Neutrophil (primary cell): ENCODE data around the gene FKBP15.
"Not testable (repeated sequence)": the region's sequence is repeated elsewhere in the genome, so short reads cannot be mapped to it uniquely, and the experiment has no call there.

Experiments used
- H3K27ac ChIP-seq: fragments of 200-600 bp; sonication (generic); 2 replicates; pipeline ENCODE4 v1.5.1; 2016; ENCODE audit warnings: mild to moderate bottlenecking, moderate library complexity
- H3K27me3 ChIP-seq: fragments of 200-600 bp; sonication (generic); 2 replicates; pipeline ENCODE4 v1.6.0; 2016; ENCODE audit warnings: mild to moderate bottlenecking
- H3K36me3 ChIP-seq: fragments of 200-600 bp; sonication (generic); 2 replicates; pipeline ENCODE4 v1.5.1; 2017
- H3K4me1 ChIP-seq, 2 experiments: fragments of 200-600 bp in 1 of 2; sonication (generic) in 1 of 2; 1 replicate in 1 of 2; 2 replicates in 1 of 2; pipeline versions ENCODE4 v1.5.1 to v1.6.1; 2013 to 2016; ENCODE audit warnings: low read depth in 1 of 2, low read length in 1 of 2, mild to moderate bottlenecking in 1 of 2, moderate library complexity in 1 of 2; ENCODE audit not compliant: control insufficient read depth in 1 of 2, insufficient read depth in 1 of 2
- H3K4me3 ChIP-seq, 2 experiments: fragments of 200-600 bp in 1 of 2; sonication (generic) in 1 of 2; 1 replicate in 1 of 2; 2 replicates in 1 of 2; pipeline ENCODE4 v1.5.1; 2013 to 2016; ENCODE audit warnings: low read depth in 1 of 2, low read length in 1 of 2, mild to moderate bottlenecking in 1 of 2, moderate library complexity in 1 of 2
- H3K9me3 ChIP-seq: fragments of 200-600 bp; sonication (generic); 2 replicates; pipeline ENCODE4 v1.5.1; 2016
- CTCF ChIP-seq: fragments of 200-600 bp; sonication (generic); IDR thresholded peaks from 2 replicates; pipeline ENCODE4 v1.5.1; 2016; ENCODE audit warnings: antibody characterized with exemption

FKBP15 gene

GRCh38 chr9:113254991-113255390 lies 33.9 kb upstream of the FKBP15 start:
- Histone ChIP-seq H3K9me3 (no peaks in the 10 kb centered on the region), H3K27ac (peak overlapping the region; percentile 83), H3K4me1 (peaks cover 17 to 25% of the 10 kb centered on the region in 2 experiments), H3K36me3 (peaks cover 19% of the 10 kb centered on the region), H3K4me3 (no peak overlapping the region), H3K27me3 (no peaks in the 10 kb centered on the region)
- TF ChIP-seq CTCF: no peak

- Histone ChIP-seq H3K27ac (no peak overlapping the region), H3K9me3 (no peaks in the 10 kb centered on the region), H3K4me3 (no peak overlapping the region), H3K4me1 (peaks cover 12 to 18% of the 10 kb centered on the region in 2 experiments), H3K36me3 (no peaks in the 10 kb centered on the region), H3K27me3 (no peaks in the 10 kb centered on the region)
- no peak for TF ChIP-seq CTCF
These were observed 29.7 kb upstream of the FKBP15 start for GRCh38 chr9:113250807-113251206.

- H3K27ac ChIP-seq, H3K36me3 ChIP-seq, H3K4me1 ChIP-seq, H3K27me3 ChIP-seq, H3K9me3 ChIP-seq, H3K4me3 ChIP-seq: not testable (repeated sequence)
These were observed 28.6 kb upstream of the FKBP15 start for GRCh38 chr9:113249661-113250060.

GRCh38 chr9:113247640-113248039 lies 26.6 kb upstream of the FKBP15 start:
- Histone ChIP-seq H3K27me3 (no peaks in the 10 kb centered on the region), H3K4me1 (no peaks in the 10 kb centered on the region), H3K27ac (no peak overlapping the region), H3K4me3 (no peak overlapping the region), H3K9me3 (no peaks in the 10 kb centered on the region), H3K36me3 (no peaks in the 10 kb centered on the region)
- TF ChIP-seq CTCF: no peak

DNA sequence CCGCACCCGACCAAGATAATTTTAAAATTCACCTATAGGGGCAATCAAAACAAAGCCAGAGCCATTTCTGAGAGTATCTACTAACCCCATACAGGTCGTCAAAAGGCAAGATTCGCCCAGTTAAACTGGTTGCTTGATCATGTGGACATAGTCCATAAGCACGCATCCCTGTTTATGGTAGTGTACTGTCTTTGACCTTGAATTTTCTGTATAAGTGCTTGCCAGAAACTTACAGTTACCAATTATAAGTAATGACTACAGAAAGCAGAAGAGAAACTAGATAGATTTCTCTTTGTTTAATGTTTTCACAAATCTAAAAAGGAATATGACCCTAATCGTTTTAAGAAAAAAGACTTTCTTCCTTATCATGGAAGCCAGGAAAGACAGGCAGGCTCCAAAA lies 25.9 kb upstream of the FKBP15 start:
- Histone ChIP-seq H3K4me3 (no peak overlapping the region), H3K9me3 (no peaks in the 10 kb centered on the region), H3K4me1 (no peaks in the 10 kb centered on the region), H3K27ac (no peak overlapping the region), H3K27me3 (no peaks in the 10 kb centered on the region), H3K36me3 (no peaks in the 10 kb centered on the region)
- no peak for TF ChIP-seq CTCF

DNA sequence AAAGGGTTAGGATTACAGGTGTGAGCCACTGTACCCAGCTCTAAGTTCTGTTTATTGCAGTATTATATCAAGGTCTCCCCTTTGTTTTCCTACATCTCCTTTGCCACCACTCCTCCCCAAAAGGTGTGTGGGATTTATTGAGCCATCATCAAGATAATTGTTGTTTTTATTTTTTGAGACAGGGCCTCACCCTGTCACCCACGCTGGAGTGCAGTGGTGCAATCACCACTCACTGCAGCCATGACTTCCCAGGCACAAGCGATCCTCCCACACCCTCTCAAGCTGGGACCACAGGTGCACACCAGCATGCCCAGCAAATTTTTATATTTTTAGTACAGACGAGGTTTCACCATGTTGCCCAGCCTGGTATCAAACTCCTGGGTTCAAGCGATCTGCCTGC lies 24.8 kb upstream of the FKBP15 start:
- Histone ChIP-seq H3K36me3 (no peaks in the 10 kb centered on the region), H3K4me1 (no peaks in the 10 kb centered on the region), H3K9me3 (no peaks in the 10 kb centered on the region), H3K27ac (no peak overlapping the region), H3K4me3 (no peak overlapping the region), H3K27me3 (no peaks in the 10 kb centered on the region)
- TF ChIP-seq CTCF: no peak
